Measurements from ENCODE around the gene LGR6.

The LGR6 gene

GRCh38 chr1:202315576-202316168, 122.1 kb downstream of the LGR6 start:
- in situ Hi-C loops (cut with HindIII; ENCODE audit: low pct_ligation_motif_present, low sequenced_read_pairs): loop anchor here (25.0 kb wide), 1 partner anchor 103 kb away; no protein-coding TSS in a partner anchor
- Histone ChIP-seq H3K27ac (no peak overlapping the region), H3K27me3 (replicated peaks) (peaks cover 6% of the 10 kb centered on the region), H3K4me3 (ENCODE audit: low read depth, low read length) (no peak overlapping the region), H3K36me3 (replicated peaks) (no peaks in the 10 kb centered on the region)
- DNase-seq: peak; percentile 52
- TF ChIP-seq CTCF (IDR thresholded peaks at IDR 0.05; ENCODE audit: low read depth, low read length, missing control alignments): peak; percentile 100

GRCh38 chr1:202316186-202316585, 122.6 kb downstream of the LGR6 start:
- no peaks in the 10 kb centered on the region for H3K36me3 ChIP-seq (replicated peaks)

GRCh38 chr1:202317941-202318925, 124.6 kb downstream of the LGR6 start:
- H3K36me3 ChIP-seq (replicated peaks): no peaks in the 10 kb centered on the region

More at GRCh38 chr1:202316186-202316585, 122.6 kb downstream of the LGR6 start:
- in situ Hi-C loops (cut with HindIII; ENCODE audit: low pct_ligation_motif_present, low sequenced_read_pairs): loop anchor here (25.0 kb wide), 1 partner anchor 104 kb away; no protein-coding TSS in a partner anchor
- TF ChIP-seq CTCF (IDR thresholded peaks at IDR 0.05; ENCODE audit: low read depth, low read length, missing control alignments): no peak
- H3K27ac ChIP-seq: no peak overlapping the region
- peaks cover 6% of the 10 kb centered on the region for H3K27me3 ChIP-seq (replicated peaks)
- no peak for DNase-seq
- H3K4me3 ChIP-seq (ENCODE audit: low read depth, low read length): no peak overlapping the region

GRCh38 chr1:202319381-202320080, 125.9 kb downstream of the LGR6 start:
- no peak for DNase-seq
- in situ Hi-C loops (cut with HindIII; ENCODE audit: low pct_ligation_motif_present, low sequenced_read_pairs): loop anchor here (25.0 kb wide), 1 partner anchor 107 kb away; no protein-coding TSS in a partner anchor
- Histone ChIP-seq H3K36me3 (replicated peaks) (no peaks in the 10 kb centered on the region), H3K27me3 (replicated peaks) (no peaks in the 10 kb centered on the region), H3K4me3 (ENCODE audit: low read depth, low read length) (no peak overlapping the region), H3K27ac (no peak overlapping the region)
- no peak for TF ChIP-seq CTCF (IDR thresholded peaks at IDR 0.05; ENCODE audit: low read depth, low read length, missing control alignments)

More at GRCh38 chr1:202317941-202318925, 124.6 kb downstream of the LGR6 start:
- Histone ChIP-seq H3K27me3 (replicated peaks) (peaks cover 6% of the 10 kb centered on the region), H3K4me3 (ENCODE audit: low read depth, low read length) (no peak overlapping the region), H3K27ac (no peak overlapping the region)
- no peak for DNase-seq
- in situ Hi-C loops (cut with HindIII; ENCODE audit: low pct_ligation_motif_present, low sequenced_read_pairs): loop anchor here (25.0 kb wide), 1 partner anchor 106 kb away; no protein-coding TSS in a partner anchor
- TF ChIP-seq CTCF (IDR thresholded peaks at IDR 0.05; ENCODE audit: low read depth, low read length, missing control alignments): no peak

- no peak for TF ChIP-seq CTCF (IDR thresholded peaks at IDR 0.05; ENCODE audit: low read depth, low read length, missing control alignments)
- DNase-seq: no peak
- Histone ChIP-seq H3K4me3 (ENCODE audit: low read depth, low read length) (no peak overlapping the region), H3K36me3 (replicated peaks) (no peaks in the 10 kb centered on the region), H3K27ac (no peak overlapping the region), H3K27me3 (replicated peaks) (no peaks in the 10 kb centered on the region)
- in situ Hi-C loops (cut with HindIII; ENCODE audit: low pct_ligation_motif_present, low sequenced_read_pairs): loop anchor here (25.0 kb wide), 1 partner anchor 108 kb away; no protein-coding TSS in a partner anchor
These were observed 126.4 kb downstream of the LGR6 start for GRCh38 chr1:202320081-202320405.
